LHCN-M2 (cell line): ENCODE data around the gene STAP1. TPM values are rescaled to one million over a fixed set of nuclear protein-coding genes. Genes with fewer than 3 reads are reported as not detected.

Experiments used
- DNase-seq: peaks from one replicate; pipeline ENCODE4 v3.0.0-alpha.2; 2012; ENCODE audit warnings: low read depth
- total RNA-seq: library from RNA; depleted of rRNA; stranded (reverse); fragments of >200 nt; gene quantifications from 2 replicates; pipeline ENCODE4 v1.2.3, GENCODE V29; 2014

STAP1 gene
- total RNA-seq, 1 experiment from 2014 or later = not detected

- DNase-seq = no peak
Measured at GRCh38 chr4:67555447-67555846, 3.1 kb upstream of the STAP1 start.

GRCh38 chr4:67556436-67556835, 2.1 kb upstream of the STAP1 start:
- no peak for DNase-seq

- DNase-seq = no peak
Measured at GRCh38 chr4:67565284-67565683, 6.8 kb downstream of the STAP1 start.

- DNase-seq = no peak
Measured at GRCh38 chr4:67566335-67566734, 7.8 kb downstream of the STAP1 start.

- no peak for DNase-seq
Measured at GRCh38 chr4:67568820-67569219, 10.3 kb downstream of the STAP1 start.

- DNase-seq = no peak
Measured at GRCh38 chr4:67570537-67570936, 12.0 kb downstream of the STAP1 start.

GRCh38 chr4:67571975-67572374, 13.4 kb downstream of the STAP1 start:
- no peak for DNase-seq

- no peak for DNase-seq
Measured at GRCh38 chr4:67573193-67573592, 14.7 kb downstream of the STAP1 start.

GRCh38 chr4:67575232-67576058, 16.9 kb downstream of the STAP1 start:
- DNase-seq = peak; percentile 14

- DNase-seq = no peak
Measured at GRCh38 chr4:67576059-67576466, 17.5 kb downstream of the STAP1 start.

GRCh38 chr4:67576538-67576937, 18.0 kb downstream of the STAP1 start:
- DNase-seq = no peak

GRCh38 chr4:67580577-67580976, 22.1 kb downstream of the STAP1 start:
- no peak for DNase-seq

- DNase-seq = no peak
Measured at GRCh38 chr4:67581208-67581857, 22.8 kb downstream of the STAP1 start.

- no peak for DNase-seq
Measured at GRCh38 chr4:67581913-67582312, 23.4 kb downstream of the STAP1 start.

- DNase-seq = no peak
Measured at GRCh38 chr4:67584496-67584895, 26.0 kb downstream of the STAP1 start.

GRCh38 chr4:67587156-67587555, 28.6 kb downstream of the STAP1 start:
- DNase-seq = no peak

GRCh38 chr4:67593741-67594175, 35.2 kb downstream of the STAP1 start:
- no peak for DNase-seq

GRCh38 chr4:67603310-67604028, 44.9 kb downstream of the STAP1 start:
- no peak for DNase-seq

- no peak for DNase-seq
Measured at GRCh38 chr4:67604029-67604381, 45.5 kb downstream of the STAP1 start.

GRCh38 chr4:67604749-67605148, 46.2 kb downstream of the STAP1 start:
- DNase-seq = no peak

- no peak for DNase-seq
Measured at GRCh38 chr4:67608027-67608426, 49.5 kb downstream of the STAP1 start.

GRCh38 chr4:67614186-67614585, 55.7 kb downstream of the STAP1 start:
- no peak for DNase-seq

GRCh38 chr4:67615119-67615518, 56.6 kb downstream of the STAP1 start:
- no peak for DNase-seq
